HG03103 (cell line): ENCODE data around the gene ADAM8.
"Not testable (repeated sequence)": the region's sequence is repeated elsewhere in the genome, so short reads cannot be mapped to it uniquely, and the experiment has no call there.

Experiments used
- ATAC-seq: cut with Tn5 transposase; IDR thresholded peaks from one replicate; pipeline ENCODE4 v1.9.1; 2021; ENCODE audit warnings: low read depth; ENCODE audit not compliant: unreplicated experiment

The ADAM8 gene

GRCh38 chr10:133235265-133235855 is 41.3 kb downstream of the ADAM8 start:
- ATAC-seq, result no peak

GRCh38 chr10:133234796-133235195 is 41.9 kb downstream of the ADAM8 start:
- not testable (repeated sequence) for ATAC-seq

- no peak for ATAC-seq
Measured at GRCh38 chr10:133231946-133232574, 44.6 kb downstream of the ADAM8 start.

- ATAC-seq, result no peak
Measured at GRCh38 chr10:133231244-133231945, 45.3 kb downstream of the ADAM8 start.

GRCh38 chr10:133230387-133231195 is 46.1 kb downstream of the ADAM8 start:
- ATAC-seq, result no peak

GRCh38 chr10:133230044-133230361 is 46.7 kb downstream of the ADAM8 start, which contains the start of gene UTF1:
Gene UTF1 (plus strand): TSS chr10:133230217. CDS start chr10:133230289, 72 bp downstream.
- ATAC-seq, result no peak

GRCh38 chr10:133229265-133230043 is 47.2 kb downstream of the ADAM8 start:
- ATAC-seq, result no peak

- no peak for ATAC-seq
Measured at GRCh38 chr10:133227256-133227655, 49.4 kb downstream of the ADAM8 start.

GRCh38 chr10:133226251-133226808 is 50.3 kb downstream of the ADAM8 start:
- no peak for ATAC-seq

GRCh38 chr10:133225707-133226191 is 50.9 kb downstream of the ADAM8 start:
- ATAC-seq, result no peak

GRCh38 chr10:133224756-133225372 is 51.8 kb downstream of the ADAM8 start:
- no peak for ATAC-seq

GRCh38 chr10:133224076-133224475 is 52.6 kb downstream of the ADAM8 start:
- ATAC-seq, result no peak

GRCh38 chr10:133221756-133222155 is 54.9 kb downstream of the ADAM8 start:
- not testable (repeated sequence) for ATAC-seq

GRCh38 chr10:133221331-133221730 is 55.3 kb downstream of the ADAM8 start:
- no peak for ATAC-seq

GRCh38 chr10:133219782-133220181 is 56.9 kb downstream of the ADAM8 start:
- no peak for ATAC-seq

GRCh38 chr10:133218891-133219290 is 57.8 kb downstream of the ADAM8 start:
- ATAC-seq, result no peak

- no peak for ATAC-seq
Measured at GRCh38 chr10:133217800-133218589, 58.7 kb downstream of the ADAM8 start.

- ATAC-seq, result no peak
Measured at GRCh38 chr10:133216776-133217175, 59.9 kb downstream of the ADAM8 start.

- no peak for ATAC-seq
Measured at GRCh38 chr10:133215586-133215985, 61.1 kb downstream of the ADAM8 start.
